ENCODE results near the gene METTL27.
"Not testable (repeated sequence)": the region's sequence is repeated elsewhere in the genome, so short reads cannot be mapped to it uniquely, and the experiment has no call there.

METTL27 gene

GRCh38 chr7:73834626-73835191 lies 7.6 kb downstream of the METTL27 start:
- no peak for DNase-seq

DNA sequence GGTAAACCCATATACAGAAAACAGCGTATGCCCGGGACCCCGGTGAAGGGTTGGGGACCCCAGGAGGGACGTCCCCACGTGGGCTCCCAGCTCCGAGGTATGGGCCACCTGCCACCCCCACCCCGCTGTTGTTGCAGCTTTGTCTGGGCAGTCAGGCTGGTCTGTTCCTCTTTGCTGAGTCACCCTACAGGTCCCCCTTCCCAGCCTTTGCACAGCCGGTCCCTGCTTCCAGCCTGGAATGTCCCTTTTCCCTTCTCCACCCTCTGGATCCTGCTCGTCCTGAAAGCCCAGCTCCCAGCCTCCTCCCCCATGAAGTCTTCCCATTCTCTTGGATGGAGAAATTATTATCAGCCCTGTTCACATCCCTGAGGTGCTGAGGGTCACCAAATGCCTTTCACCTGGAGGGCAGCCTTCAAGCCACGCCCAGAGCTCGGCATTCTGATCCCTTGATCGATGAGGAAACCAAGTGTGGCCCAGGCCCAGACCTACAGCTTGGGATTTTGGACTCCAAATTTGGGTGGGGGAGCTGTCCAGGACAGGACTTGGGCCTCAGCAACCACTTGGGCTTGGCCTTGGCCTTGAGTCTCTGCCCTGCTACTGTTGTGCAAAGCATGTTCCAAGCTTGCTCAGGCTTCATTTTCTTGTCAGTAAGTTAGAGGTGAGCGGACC lies 8.9 kb downstream of the METTL27 start:
- DNase-seq, result no peak

GRCh38 chr7:73832806-73833205 lies 9.5 kb downstream of the METTL27 start:
- DNase-seq, result no peak

GRCh38 chr7:73831834-73832651 lies 10.3 kb downstream of the METTL27 start:
- DNase-seq, result no peak

DNA sequence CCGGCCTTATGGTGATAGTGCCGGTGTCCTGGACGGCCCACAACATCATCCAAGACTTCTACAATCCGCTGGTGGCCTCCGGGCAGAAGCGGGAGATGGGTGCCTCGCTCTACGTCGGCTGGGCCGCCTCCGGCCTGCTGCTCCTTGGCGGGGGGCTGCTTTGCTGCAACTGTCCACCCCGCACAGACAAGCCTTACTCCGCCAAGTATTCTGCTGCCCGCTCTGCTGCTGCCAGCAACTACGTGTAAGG lies 10.8 kb downstream of the METTL27 start:
- DNase-seq, result no peak

DNA sequence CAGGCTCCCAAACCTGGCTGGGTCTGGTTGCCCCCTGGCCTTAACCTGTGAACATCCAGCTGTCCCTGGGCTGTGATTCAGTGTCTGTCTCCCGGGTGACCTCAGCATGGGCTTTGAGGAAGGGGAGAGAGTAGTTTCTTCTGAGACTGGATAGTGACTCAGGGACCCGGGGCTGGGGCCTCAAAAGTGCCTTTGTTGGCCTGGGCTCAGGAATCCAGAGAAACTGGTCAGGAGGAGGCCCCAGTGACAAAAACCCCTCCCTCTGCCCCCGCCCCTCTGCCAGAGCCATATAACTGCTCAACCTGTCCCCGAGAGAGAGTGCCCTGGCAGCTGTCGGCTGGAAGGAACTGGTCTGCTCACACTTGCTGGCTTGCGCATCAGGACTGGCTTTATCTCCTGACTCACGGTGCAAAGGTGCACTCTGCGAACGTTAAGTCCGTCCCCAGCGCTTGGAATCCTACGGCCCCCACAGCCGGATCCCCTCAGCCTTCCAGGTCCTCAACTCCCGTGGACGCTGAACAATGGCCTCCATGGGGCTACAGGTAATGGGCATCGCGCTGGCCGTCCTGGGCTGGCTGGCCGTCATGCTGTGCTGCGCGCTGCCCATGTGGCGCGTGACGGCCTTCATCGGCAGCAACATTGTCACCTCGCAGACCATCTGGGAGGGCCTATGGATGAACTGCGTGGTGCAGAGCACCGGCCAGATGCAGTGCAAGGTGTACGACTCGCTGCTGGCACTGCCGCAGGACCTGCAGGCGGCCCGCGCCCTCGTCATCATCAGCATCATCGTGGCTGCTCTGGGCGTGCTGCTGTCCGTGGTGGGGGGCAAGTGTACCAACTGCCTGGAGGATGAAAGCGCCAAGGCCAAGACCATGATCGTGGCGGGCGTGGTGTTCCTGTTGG lies 11.4 kb downstream of the METTL27 start, which contains the start of gene CLDN4:
Gene CLDN4, plus strand, starts transcription at position 316 of the 903 bp plus-strand sequence. Its CDS starts 206 bp downstream, at position 522.
- no peak for DNase-seq

DNA sequence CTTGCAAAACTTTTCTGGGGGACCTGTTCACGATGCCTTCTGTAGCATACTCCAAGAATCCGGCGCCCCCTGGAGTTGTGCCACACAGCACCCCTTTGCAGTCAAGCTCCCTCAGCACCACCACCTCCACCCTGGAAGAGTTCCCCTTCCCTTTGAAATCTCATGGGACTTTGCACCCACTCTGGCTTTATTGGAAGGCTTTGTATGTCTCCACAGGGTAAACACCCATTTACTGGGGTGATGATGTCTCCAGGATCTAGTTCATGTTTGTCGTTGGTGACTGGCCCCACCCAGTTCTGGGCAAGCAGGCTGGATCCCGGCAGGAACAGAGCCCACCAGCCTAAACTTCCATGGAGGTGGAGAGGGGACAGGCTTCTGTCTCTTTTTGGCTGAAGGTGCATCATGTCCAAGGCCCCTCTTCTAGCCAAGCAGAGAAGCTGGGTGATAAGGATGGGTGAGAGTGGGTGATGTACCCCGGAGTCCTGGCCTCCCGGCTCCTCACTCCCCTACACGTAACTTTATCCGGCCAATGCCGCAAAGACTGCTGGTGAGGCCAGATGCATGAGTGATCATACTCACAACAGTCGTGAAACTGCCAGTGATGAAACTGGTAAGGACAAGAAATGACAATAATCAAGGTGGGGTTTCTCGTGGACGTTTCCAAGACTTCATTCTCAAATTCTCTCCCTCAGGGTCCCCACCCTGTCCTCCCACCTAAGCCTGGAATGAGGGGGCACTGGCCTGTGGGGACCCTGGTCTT lies 12.2 kb downstream of the METTL27 start:
- no peak for DNase-seq

DNA sequence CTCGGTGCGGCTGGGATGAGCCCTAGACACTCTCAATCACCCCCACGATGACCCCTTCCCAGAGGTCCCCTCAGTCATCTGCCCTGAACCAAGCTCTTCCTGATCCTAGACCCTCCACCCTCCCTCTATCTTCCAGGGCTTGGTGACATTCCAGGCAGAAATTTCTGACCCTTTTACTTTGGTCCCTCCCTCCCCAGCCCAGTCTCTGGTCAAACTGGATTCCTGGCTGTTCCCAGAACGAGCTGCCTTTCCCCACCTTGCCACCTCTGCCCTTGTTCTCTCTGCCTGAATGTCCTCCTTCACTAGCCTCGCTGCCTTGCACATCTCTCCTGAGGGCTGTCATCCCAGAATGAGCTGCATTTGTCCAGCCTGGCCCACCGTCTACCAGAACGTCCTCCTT lies 12.8 kb downstream of the METTL27 start:
- DNase-seq, result no peak

- no peak for DNase-seq
Observed at GRCh38 chr7:73828972-73829371, 13.3 kb downstream of the METTL27 start.

- DNase-seq, result no peak
Observed at GRCh38 chr7:73828107-73828803, 14.1 kb downstream of the METTL27 start.

DNA sequence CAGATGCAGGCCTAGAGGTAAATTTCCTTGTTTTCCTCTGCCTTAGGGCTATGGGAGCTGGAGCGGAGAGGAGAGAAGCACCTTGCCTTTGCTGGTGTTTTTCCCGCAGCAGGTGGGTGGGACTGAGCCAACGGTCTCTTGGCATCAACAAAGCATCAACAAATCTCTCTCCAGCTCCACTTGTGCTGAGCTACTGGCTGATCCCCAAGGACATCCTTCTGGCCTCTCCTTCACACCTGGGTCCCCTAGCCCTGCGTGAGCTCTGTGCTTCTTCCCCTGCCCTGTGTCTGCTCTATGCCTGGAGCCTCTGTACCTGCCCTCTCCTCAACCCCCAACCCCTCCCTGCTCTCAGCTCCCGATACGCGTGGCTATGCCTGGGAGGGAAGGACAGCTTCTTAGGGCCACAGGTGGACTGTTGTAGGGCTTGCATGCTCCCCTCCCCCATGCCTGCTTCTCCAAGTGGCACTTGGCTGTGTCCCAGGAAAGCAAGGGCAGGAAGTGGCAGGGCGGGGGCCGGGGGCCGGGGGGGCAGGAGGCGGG lies 14.7 kb downstream of the METTL27 start:
- DNase-seq, result no peak

GRCh38 chr7:73824986-73825385 lies 17.3 kb downstream of the METTL27 start:
- no peak for DNase-seq

- DNase-seq, result no peak
Observed at GRCh38 chr7:73823873-73824592, 18.3 kb downstream of the METTL27 start.

DNA sequence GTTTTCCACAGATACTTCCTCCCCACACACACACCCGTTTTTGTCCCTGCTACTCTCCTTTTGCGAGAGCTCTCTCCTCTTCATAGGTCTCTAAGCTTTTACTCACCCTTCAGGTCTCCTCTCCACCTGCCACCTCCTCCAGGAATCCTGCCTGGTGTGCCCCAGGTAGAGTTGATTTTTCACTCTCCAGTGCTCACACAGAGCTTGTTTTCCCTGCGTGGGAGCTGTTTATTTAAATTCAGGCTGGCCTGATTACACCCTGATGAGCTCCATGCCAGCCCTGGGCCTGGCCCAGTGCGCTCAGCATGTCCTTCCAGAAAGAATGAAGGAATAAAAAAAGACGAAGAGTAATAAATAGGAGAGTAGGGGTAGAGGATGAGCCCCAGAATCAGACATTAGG lies 19.1 kb downstream of the METTL27 start:
- no peak for DNase-seq

DNA sequence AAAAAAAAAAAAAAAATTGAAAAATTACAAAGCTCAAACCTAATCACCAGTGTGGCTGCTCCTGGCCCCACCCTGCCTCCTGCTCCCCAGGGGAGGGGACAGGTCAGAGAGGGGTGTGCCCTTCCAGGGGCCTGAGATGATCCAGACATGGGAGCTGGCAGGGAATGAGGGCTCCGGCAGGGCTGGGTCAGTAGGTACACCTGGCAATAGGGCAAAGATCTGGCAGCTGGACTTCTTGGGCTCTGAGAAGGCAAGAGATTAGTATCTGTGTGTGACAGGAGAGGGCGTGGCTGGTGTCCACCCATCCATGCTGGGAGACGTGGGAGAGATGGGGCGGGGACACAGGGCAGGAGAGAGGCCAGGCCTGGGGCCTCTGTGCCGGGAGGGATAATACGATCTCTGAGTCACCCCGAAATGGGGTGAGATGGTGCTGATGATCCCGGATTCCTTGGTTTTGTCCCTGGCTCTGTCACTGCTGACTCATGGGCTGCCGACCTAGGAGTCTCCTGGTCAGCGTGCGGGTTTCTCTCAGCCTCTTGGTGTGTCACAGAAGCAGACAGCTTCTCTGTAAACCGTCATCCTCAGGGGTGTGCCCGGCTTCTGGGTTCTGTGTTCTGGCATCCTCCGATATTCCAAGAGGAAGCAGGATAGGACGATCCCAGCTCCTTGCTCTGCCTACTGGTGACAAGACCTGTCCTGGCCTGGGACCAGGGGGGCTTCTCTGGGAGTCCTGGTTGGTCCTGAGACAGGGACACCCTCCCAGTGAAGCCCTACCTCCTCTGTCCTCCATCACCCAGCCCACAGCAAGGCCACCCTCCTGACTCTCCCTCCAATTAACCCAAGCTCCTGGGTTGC lies 19.8 kb downstream of the METTL27 start:
- DNase-seq, result no peak

GRCh38 chr7:73821597-73822285 lies 20.6 kb downstream of the METTL27 start:
- not testable (repeated sequence) for DNase-seq

DNA sequence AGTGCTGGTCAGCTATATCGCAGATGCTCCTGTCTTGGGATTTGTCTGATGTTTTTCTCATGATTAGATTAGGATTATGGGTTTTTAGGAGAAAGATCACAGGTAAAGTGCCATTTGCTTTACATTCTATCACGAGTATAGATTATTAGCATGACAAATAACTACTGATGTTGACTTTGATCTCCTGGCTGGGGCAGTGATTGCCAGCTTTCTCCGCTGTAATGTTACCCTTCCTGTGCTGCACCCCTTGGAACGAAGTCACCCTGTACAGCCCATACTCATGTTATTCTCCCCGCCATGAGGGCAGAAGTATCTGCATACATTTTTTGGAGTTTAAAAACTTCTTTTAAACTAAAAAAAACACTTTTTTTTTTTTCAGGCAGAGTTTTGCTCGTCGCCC lies 22.3 kb downstream of the METTL27 start:
- no peak for DNase-seq

- DNase-seq, result no peak
Observed at GRCh38 chr7:73817121-73817520, 25.2 kb downstream of the METTL27 start.

GRCh38 chr7:73815436-73815835 lies 26.9 kb downstream of the METTL27 start:
- no peak for DNase-seq
